ENCODE measurements around the gene THRSP. TPM values are rescaled to one million over a fixed set of nuclear protein-coding genes. Genes with fewer than 3 reads are reported as not detected.

THRSP gene
- total and polyA plus RNA-seq, 10 of the 15 experiments (the other 5 are each of a cell fraction or from before 2014, with no cell fraction given) = 0.18 TPM; not detected in 9

- TF ChIP-seq ZNF592 (IDR thresholded peaks at IDR 0.05) (no peak), IRF5 (IDR thresholded peaks at IDR 0.05; ENCODE audit: borderline replicate concordance) (no peak), TAF1 (IDR thresholded peaks at IDR 0.05; ENCODE audit: borderline replicate concordance, low read depth, low read length) (no peak), RCOR1 (conservative IDR thresholded peaks at IDR 0.05; ENCODE audit: low read depth, low read length) (no peak)
Observed at GRCh38 chr11:78030429-78031325, 33.0 kb upstream of the THRSP start (continued).

All from GM12878 (cell line).